DND-41 (cell line): Measurements from ENCODE around the gene PTPRN2.

Source experiments
- ATAC-seq: fragments of 200-7000 bp; cut with Tn5 transposase; 3 replicates; pipeline ENCODE4 v1.9.1; 2021; ENCODE audit warnings: low read depth; ENCODE audit not compliant: insufficient read depth
- DNase-seq: peaks from one replicate; pipeline ENCODE4 v3.0.0-alpha.2; 2020
- H2AFZ ChIP-seq: 2 replicates; pipeline ENCODE4 v1.6.0; 2012; ENCODE audit warnings: low read depth, low read length
- H3K27ac ChIP-seq: 2 replicates; pipeline ENCODE4 v1.5.1; 2012; ENCODE audit warnings: low read length, inconsistent platforms
- H3K27me3 ChIP-seq: fragments of 200-600 bp; sonication (generic); 2 replicates; pipeline ENCODE4 v1.6.0; 2012; ENCODE audit warnings: low read length, mild to moderate bottlenecking, inconsistent platforms; ENCODE audit not compliant: insufficient read depth, poor library complexity
- H3K36me3 ChIP-seq: 2 replicates; pipeline ENCODE4 v1.5.1; 2012; ENCODE audit warnings: low read length, inconsistent platforms; ENCODE audit not compliant: insufficient read depth
- H3K4me1 ChIP-seq: 2 replicates; pipeline ENCODE4 v1.5.1; 2012; ENCODE audit warnings: mild to moderate bottlenecking, low read length; ENCODE audit not compliant: insufficient read depth
- H3K4me2 ChIP-seq: 2 replicates; pipeline ENCODE4 v1.6.0; 2012; ENCODE audit warnings: mild to moderate bottlenecking, moderate library complexity, low read length, inconsistent platforms; ENCODE audit not compliant: insufficient read depth
- H3K4me3 ChIP-seq, 2 experiments: fragments of 200-600 bp in 1 of 2; shearing (Covaris generic) in 1 of 2; 2 replicates each; pipeline ENCODE4 v1.5.1; 2012 to 2016; ENCODE audit warnings: inconsistent platforms in 2 of 2, low read length in 2 of 2, mild to moderate bottlenecking in 2 of 2, low read depth in 1 of 2, moderate library complexity in 1 of 2
- H3K79me2 ChIP-seq: 2 replicates; pipeline ENCODE4 v1.6.0; 2012; ENCODE audit warnings: low read length, inconsistent platforms; ENCODE audit not compliant: insufficient read depth
- H3K9ac ChIP-seq: 2 replicates; pipeline ENCODE4 v1.6.0; 2012; ENCODE audit warnings: low read depth, mild to moderate bottlenecking, inconsistent platforms, low read length, moderate library complexity
- H3K9me3 ChIP-seq: 2 replicates; pipeline ENCODE4 v1.5.1; 2012; ENCODE audit warnings: low read length, moderate library complexity, mild to moderate bottlenecking, inconsistent platforms; ENCODE audit not compliant: insufficient read depth, severe bottlenecking
- H4K20me1 ChIP-seq: 2 replicates; pipeline ENCODE4 v1.6.0; 2012; ENCODE audit warnings: low read length; ENCODE audit not compliant: insufficient read depth
- EZH2 ChIP-seq: IDR thresholded peaks from 3 replicates; pipeline ENCODE4 v1.6.1; 2012; ENCODE audit warnings: borderline replicate concordance, low read depth, mild to moderate bottlenecking, moderate library complexity, low read length, inconsistent platforms; ENCODE audit not compliant: severe bottlenecking
- TF ChIP-seq, protein P1 (sequence below): IDR thresholded peaks from 2 replicates; pipeline ENCODE4 v1.5.1; 2012; ENCODE audit warnings: borderline replicate concordance, low read length, moderate library complexity, mild to moderate bottlenecking; ENCODE audit not compliant: poor library complexity, severe bottlenecking; ENCODE audit errors: extremely low read depth

Gene PTPRN2

DNA sequence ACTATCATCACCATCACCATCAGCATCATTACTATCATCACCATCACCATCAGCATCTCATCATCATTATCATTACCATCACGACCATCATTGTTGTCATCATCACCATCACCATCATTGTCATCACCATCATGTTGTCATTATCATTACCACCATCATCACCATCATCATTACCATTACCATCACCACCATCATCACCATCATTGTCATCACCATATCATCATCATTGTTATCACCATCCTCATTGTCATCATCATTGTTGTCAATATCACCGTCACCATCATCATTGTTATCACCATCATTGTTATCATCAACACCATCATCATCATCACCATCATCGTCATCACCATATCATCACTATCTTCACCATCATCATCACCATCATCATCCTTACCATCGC, 124.3 kb downstream of the PTPRN2 start:
- H3K4me1 ChIP-seq, result no peaks in the 10 kb centered on the region
- no peak overlapping the region for H3K27ac ChIP-seq
- no peak overlapping the region for H2AFZ ChIP-seq
- H3K9ac ChIP-seq, result no peak overlapping the region
- no peaks in the 10 kb centered on the region for H3K9me3 ChIP-seq
- ATAC-seq (no peak), DNase-seq (no peak)
- H3K27me3 ChIP-seq, result no peaks in the 10 kb centered on the region
- H3K79me2 ChIP-seq, result no peaks in the 10 kb centered on the region
- no peak overlapping the region for H3K4me2 ChIP-seq
- H4K20me1 ChIP-seq, result no peaks in the 10 kb centered on the region
- no peaks in the 10 kb centered on the region for H3K36me3 ChIP-seq
- H3K4me3 ChIP-seq, result no peak overlapping the region
- TF ChIP-seq EZH2, result no peak
- TF ChIP-seq, protein P1, sequence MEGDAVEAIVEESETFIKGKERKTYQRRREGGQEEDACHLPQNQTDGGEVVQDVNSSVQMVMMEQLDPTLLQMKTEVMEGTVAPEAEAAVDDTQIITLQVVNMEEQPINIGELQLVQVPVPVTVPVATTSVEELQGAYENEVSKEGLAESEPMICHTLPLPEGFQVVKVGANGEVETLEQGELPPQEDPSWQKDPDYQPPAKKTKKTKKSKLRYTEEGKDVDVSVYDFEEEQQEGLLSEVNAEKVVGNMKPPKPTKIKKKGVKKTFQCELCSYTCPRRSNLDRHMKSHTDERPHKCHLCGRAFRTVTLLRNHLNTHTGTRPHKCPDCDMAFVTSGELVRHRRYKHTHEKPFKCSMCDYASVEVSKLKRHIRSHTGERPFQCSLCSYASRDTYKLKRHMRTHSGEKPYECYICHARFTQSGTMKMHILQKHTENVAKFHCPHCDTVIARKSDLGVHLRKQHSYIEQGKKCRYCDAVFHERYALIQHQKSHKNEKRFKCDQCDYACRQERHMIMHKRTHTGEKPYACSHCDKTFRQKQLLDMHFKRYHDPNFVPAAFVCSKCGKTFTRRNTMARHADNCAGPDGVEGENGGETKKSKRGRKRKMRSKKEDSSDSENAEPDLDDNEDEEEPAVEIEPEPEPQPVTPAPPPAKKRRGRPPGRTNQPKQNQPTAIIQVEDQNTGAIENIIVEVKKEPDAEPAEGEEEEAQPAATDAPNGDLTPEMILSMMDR, result no peak

DNA sequence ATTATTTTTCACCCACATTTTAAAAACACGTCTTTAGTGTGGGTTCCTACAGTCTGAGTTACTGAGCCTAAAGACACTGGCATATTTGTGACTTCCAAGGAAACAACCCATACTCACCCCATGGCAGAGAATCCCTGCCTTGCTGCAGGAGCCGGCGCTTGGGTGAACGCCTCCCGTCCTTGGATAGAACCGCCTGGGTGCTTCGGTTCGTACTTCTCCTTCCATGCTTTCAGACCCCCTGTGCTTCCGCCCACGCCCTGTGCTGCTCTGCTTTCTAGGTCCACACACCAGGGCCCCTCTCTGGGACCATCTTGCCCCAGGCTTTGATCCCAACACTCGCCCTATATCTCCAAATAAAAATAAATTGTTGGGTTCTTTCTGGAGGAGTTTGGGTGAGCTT, 125.8 kb downstream of the PTPRN2 start:
- no peaks in the 10 kb centered on the region for H3K36me3 ChIP-seq
- H4K20me1 ChIP-seq, result no peaks in the 10 kb centered on the region
- H2AFZ ChIP-seq, result no peak overlapping the region
- no peak overlapping the region for H3K4me2 ChIP-seq
- H3K4me1 ChIP-seq, result no peaks in the 10 kb centered on the region
- no peak overlapping the region for H3K9ac ChIP-seq
- no peaks in the 10 kb centered on the region for H3K79me2 ChIP-seq
- no peak overlapping the region for H3K27ac ChIP-seq
- no peaks in the 10 kb centered on the region for H3K27me3 ChIP-seq
- DNase-seq (no peak), ATAC-seq (no peak)
- no peak overlapping the region for H3K4me3 ChIP-seq
- TF ChIP-seq, protein P1, result no peak
- TF ChIP-seq EZH2, result no peak
- no peaks in the 10 kb centered on the region for H3K9me3 ChIP-seq

DNA sequence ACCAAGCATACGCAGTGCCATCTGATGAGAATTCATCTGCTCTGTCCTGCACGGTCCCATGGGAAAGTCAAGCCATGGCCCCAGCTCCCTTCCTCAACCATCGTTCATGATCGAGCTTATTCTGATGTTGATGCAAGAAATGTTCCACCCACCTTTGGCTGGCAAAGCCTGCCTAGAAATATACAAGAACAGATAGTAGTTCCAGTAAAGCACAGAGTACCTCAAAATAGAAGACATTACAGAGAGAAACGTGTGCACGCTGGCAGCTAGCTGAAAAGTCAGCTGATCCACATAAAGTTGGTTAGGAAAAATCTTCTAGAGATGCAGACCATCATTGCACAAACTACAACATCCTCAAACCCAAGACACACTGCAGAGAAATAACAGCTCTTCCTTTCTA, 127.0 kb downstream of the PTPRN2 start:
- no peaks in the 10 kb centered on the region for H4K20me1 ChIP-seq
- no peak for TF ChIP-seq EZH2
- TF ChIP-seq, protein P1, result no peak
- H3K4me3 ChIP-seq, result no peak overlapping the region

More for the DNA sequence above, 127.0 kb downstream of the PTPRN2 start:
- no peak for ATAC-seq
- no peak for DNase-seq
- no peak overlapping the region for H3K4me2 ChIP-seq
- no peaks in the 10 kb centered on the region for H3K79me2 ChIP-seq
- H3K27me3 ChIP-seq, result no peaks in the 10 kb centered on the region
- H3K36me3 ChIP-seq, result no peaks in the 10 kb centered on the region
- H3K9ac ChIP-seq, result no peak overlapping the region
- no peaks in the 10 kb centered on the region for H3K9me3 ChIP-seq
- H3K4me1 ChIP-seq, result no peaks in the 10 kb centered on the region
- no peak overlapping the region for H2AFZ ChIP-seq
- no peak overlapping the region for H3K27ac ChIP-seq
